Mucosa of descending colon (tissue), 3 donors: ENCODE results near the gene ASTL. TPM values are rescaled to one million over a fixed set of nuclear protein-coding genes. Genes with fewer than 3 reads are reported as not detected.

Experiments
- ATAC-seq: fragments of 200-7000 bp; cut with Tn5 transposase; one replicate; pipeline ENCODE4 v1.9.1; 2020; ENCODE audit warnings: mild to moderate bottlenecking, moderate library complexity
- DNase-seq, 3 donors: peaks; one replicate each; pipeline ENCODE4 v3.0.0-alpha.2; 2020
- H3K36me3 ChIP-seq: fragments of 200-600 bp; one replicate; pipeline ENCODE4 v1.8.0; 2021; ENCODE audit warnings: low read depth, mild to moderate bottlenecking
- H3K4me1 ChIP-seq: fragments of 200-600 bp; one replicate; pipeline ENCODE4 v1.8.0; 2021; ENCODE audit warnings: low read depth, mild to moderate bottlenecking
- H3K4me3 ChIP-seq: fragments of 200-600 bp; one replicate; pipeline ENCODE4 v1.8.0; 2021; ENCODE audit warnings: mild to moderate bottlenecking
- H3K9me3 ChIP-seq: fragments of 200-600 bp; one replicate; pipeline ENCODE4 v1.8.0; 2021; ENCODE audit warnings: mild to moderate bottlenecking
- CTCF ChIP-seq: fragments of 200-600 bp; IDR thresholded peaks from one replicate; pipeline ENCODE4 v1.8.0; 2022; ENCODE audit warnings: antibody characterized with exemption, mild to moderate bottlenecking
- intact Hi-C, 2 donors: fragments of 100-400 bp; cut with DNase I in 1 of 2; cut with micrococcal nuclease in 1 of 2; formaldehyde crosslinking; loops; one replicate each; pipeline versions ENCODE4 v1.11.0 to v1.11.1; 2022; cut with DNase I, micrococcal nuclease
- total RNA-seq, 3 donors: library from RNA; stranded (reverse); fragmentation: NEBNext Ultra II Directional in 2 of 3; extraction: Animal tissue kit (Norgen Biotek cat#: 25700) in 2 of 3; gene quantifications; one replicate each; pipeline versions ENCODE4 v1.2.1 to v1.2.4, GENCODE V29; 2021 to 2023
- donor health status: DM: no; HTN: no; CAD: no; lungs with moderate emphysema.
- donor health status: DM: no; HTN: no; CAD: no.
- donor health status: DM: no; HTN: yes; CAD: no.

ASTL gene
- total RNA-seq, 3 donors from 2014 or later: not detected

DNA sequence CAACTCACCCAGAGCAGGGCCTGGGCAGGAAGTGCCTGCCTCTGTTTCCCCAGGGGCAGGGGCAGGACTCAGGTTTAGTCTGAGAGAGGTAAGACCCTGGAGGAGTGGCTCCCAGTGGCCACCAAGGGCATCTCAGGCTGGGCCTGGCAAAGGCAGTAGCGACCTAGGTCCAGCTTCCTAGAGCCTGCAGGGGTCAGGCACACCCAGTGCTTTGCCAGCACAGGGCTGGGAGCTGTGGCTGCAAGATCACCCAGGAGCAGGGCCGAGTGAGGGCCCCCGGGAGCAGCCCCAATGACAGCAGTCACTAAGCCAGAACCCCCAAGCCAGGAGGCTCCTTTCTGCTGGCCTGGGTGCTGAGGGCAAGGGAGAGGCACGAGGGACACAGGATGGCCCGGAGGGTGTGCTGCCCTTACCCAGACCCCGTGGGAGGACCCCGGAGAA lies 15.7 kb upstream of the ASTL start:
- intact Hi-C loops: no loop called here
- no peak for ATAC-seq
- peak in 1 of 3 donors; percentile 43 for DNase-seq
- no peak for TF ChIP-seq CTCF
- Histone ChIP-seq H3K9me3 (no peaks in the 10 kb centered on the region), H3K4me3 (no peak overlapping the region), H3K36me3 (no peaks in the 10 kb centered on the region), H3K4me1 (no peaks in the 10 kb centered on the region)

- DNase-seq: no peak
- Histone ChIP-seq H3K4me3 (no peak overlapping the region), H3K9me3 (no peaks in the 10 kb centered on the region), H3K36me3 (no peaks in the 10 kb centered on the region), H3K4me1 (peaks cover 3% of the 10 kb centered on the region)
- no peak for TF ChIP-seq CTCF
- intact Hi-C loops: no loop called here
- no peak for ATAC-seq
These were observed 15.0 kb upstream of the ASTL start for GRCh38 chr2:96153291-96153713.

GRCh38 chr2:96152304-96153161 lies 14.2 kb upstream of the ASTL start:
- peaks cover 3% of the 10 kb centered on the region for H3K4me1 ChIP-seq
- ATAC-seq: no peak
- TF ChIP-seq CTCF: no peak
- no peaks in the 10 kb centered on the region for H3K9me3 ChIP-seq
- no peaks in the 10 kb centered on the region for H3K36me3 ChIP-seq
- DNase-seq: peak in 1 of 3 donors; percentile 16
- no peak overlapping the region for H3K4me3 ChIP-seq
- intact Hi-C loops: no loop called here

DNA sequence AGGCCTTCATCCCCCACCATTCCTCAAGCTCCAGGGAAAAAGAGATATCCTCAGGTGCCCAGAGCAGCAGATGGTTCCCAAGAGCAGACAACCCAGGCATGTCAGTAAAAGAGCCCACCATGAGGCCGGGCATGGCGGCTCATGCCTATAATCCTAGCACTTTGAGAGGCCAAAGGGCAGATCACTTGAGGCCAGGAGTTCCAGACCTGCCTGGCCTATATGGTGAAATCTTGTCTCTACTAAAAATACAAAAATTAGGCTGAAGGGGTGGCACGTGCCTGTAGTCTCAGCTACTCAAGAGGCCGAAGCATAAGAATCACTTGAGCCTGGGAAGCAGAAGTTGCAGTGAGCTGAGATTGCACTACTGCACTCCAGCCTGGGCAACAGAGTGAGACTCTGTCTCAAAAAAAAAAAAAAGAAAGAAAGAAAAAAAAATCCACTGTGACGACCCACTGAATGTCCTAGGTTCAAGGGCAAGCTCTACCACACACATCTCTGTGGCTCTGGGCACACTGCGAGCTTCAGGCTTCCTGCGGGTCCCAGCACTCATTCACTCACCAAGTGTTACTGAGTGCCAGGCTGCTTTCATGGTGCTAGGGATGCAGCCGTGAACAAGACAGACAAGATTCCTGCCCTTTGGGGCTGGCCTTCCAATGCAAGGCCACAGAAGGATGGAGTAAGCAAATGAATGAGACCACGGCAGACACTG lies 13.4 kb upstream of the ASTL start:
- no peaks in the 10 kb centered on the region for H3K9me3 ChIP-seq

More for the DNA sequence above, 13.4 kb upstream of the ASTL start:
- no peak for ATAC-seq
- TF ChIP-seq CTCF: no peak
- no peak for DNase-seq
- Histone ChIP-seq H3K36me3 (no peaks in the 10 kb centered on the region), H3K4me1 (peaks cover 3% of the 10 kb centered on the region), H3K4me3 (no peak overlapping the region)
- intact Hi-C loops: no loop called here
